Measurements from ENCODE around the gene CXADR.
"Not testable (repeated sequence)": the region's sequence is repeated elsewhere in the genome, so short reads cannot be mapped to it uniquely, and the experiment has no call there.

CXADR gene

GRCh38 chr21:17506951-17507350, 5.9 kb upstream of the CXADR start:
- no peak for FAIRE-seq

- FAIRE-seq, result no peak
These were observed 5.3 kb upstream of the CXADR start for GRCh38 chr21:17507591-17507990.

- FAIRE-seq, result no peak
These were observed 626 bp downstream of the CXADR start for GRCh38 chr21:17513214-17514123.

- FAIRE-seq, result no peak
These were observed 1.4 kb downstream of the CXADR start for GRCh38 chr21:17514124-17514845.

GRCh38 chr21:17517008-17517407, 4.2 kb downstream of the CXADR start:
- not testable (repeated sequence) for FAIRE-seq

- no peak for FAIRE-seq
These were observed 6.4 kb downstream of the CXADR start for GRCh38 chr21:17519208-17519738.

- FAIRE-seq, result no peak
These were observed 7.2 kb downstream of the CXADR start for GRCh38 chr21:17519965-17520609.

GRCh38 chr21:17523007-17523451, 10.2 kb downstream of the CXADR start:
- FAIRE-seq, result no peak

GRCh38 chr21:17523979-17524494, 11.2 kb downstream of the CXADR start:
- FAIRE-seq, result not testable (repeated sequence)

GRCh38 chr21:17524635-17525034, 11.8 kb downstream of the CXADR start:
- FAIRE-seq, result no peak

GRCh38 chr21:17526776-17527175, 13.9 kb downstream of the CXADR start:
- FAIRE-seq, result no peak

GRCh38 chr21:17527240-17527639, 14.4 kb downstream of the CXADR start:
- FAIRE-seq, result no peak

GRCh38 chr21:17527711-17528110, 14.9 kb downstream of the CXADR start:
- no peak for FAIRE-seq

GRCh38 chr21:17529648-17530047, 16.8 kb downstream of the CXADR start:
- FAIRE-seq, result no peak

- FAIRE-seq, result no peak
These were observed 19.4 kb downstream of the CXADR start for GRCh38 chr21:17532292-17532691.

GRCh38 chr21:17536381-17536780, 23.5 kb downstream of the CXADR start:
- no peak for FAIRE-seq

- FAIRE-seq, result no peak
These were observed 24.5 kb downstream of the CXADR start for GRCh38 chr21:17537299-17537698.

GRCh38 chr21:17538576-17538975, 25.7 kb downstream of the CXADR start:
- FAIRE-seq, result no peak

GRCh38 chr21:17539323-17539722, 26.5 kb downstream of the CXADR start:
- FAIRE-seq, result no peak

- FAIRE-seq, result no peak
These were observed 27.0 kb downstream of the CXADR start for GRCh38 chr21:17539743-17540341.

- FAIRE-seq, result no peak
These were observed 27.7 kb downstream of the CXADR start for GRCh38 chr21:17540530-17540929.

- no peak for FAIRE-seq
These were observed 29.6 kb downstream of the CXADR start for GRCh38 chr21:17542371-17543011.

Measured in islet of Langerhans (tissue), 1 donor.